Activated T-helper 1 cell treated with anti-CD3 and anti-CD28 coated beads, Interleukin-2, amount 50 U/mL, for 16 hours (primary cell): Measurements from ENCODE around the gene ANKRD40.
A peak's percentile ranks its signal among the peaks of the same experiment; 100 is the strongest.
"Not testable (repeated sequence)": the region's sequence is repeated elsewhere in the genome, so short reads cannot be mapped to it uniquely, and the experiment has no call there.

Experiments
- DNase-seq, 2 donors: peaks; one replicate each; pipeline ENCODE4 v3.0.0-alpha.2; 2020; ENCODE audit warnings: low read depth in 1 of 2, low spot score in 1 of 2

Gene ANKRD40

GRCh38 chr17:50707289-50708049 lies at the start of gene ANKRD40:
Gene ANKRD40 (minus strand): TSS chr17:50707914. CDS start chr17:50707654, 260 bp downstream.
- DNase-seq, result peak; percentile 84 to 85

GRCh38 chr17:50754521-50754920 lies 46.8 kb upstream of the ANKRD40 start:
- DNase-seq, result no peak

GRCh38 chr17:50749245-50749644 lies 41.5 kb upstream of the ANKRD40 start:
- no peak for DNase-seq

GRCh38 chr17:50745631-50746030 lies 37.9 kb upstream of the ANKRD40 start:
- no peak for DNase-seq

- DNase-seq, result no peak
Observed at GRCh38 chr17:50739098-50739497, 31.4 kb upstream of the ANKRD40 start.

GRCh38 chr17:50737118-50737698 lies 29.5 kb upstream of the ANKRD40 start:
- DNase-seq, result no peak

GRCh38 chr17:50735287-50735686 lies 27.6 kb upstream of the ANKRD40 start:
- DNase-seq, result no peak

GRCh38 chr17:50731575-50732460 lies 24.1 kb upstream of the ANKRD40 start:
- DNase-seq, result no peak

- no peak for DNase-seq
Observed at GRCh38 chr17:50728881-50729765, 21.4 kb upstream of the ANKRD40 start.

- no peak for DNase-seq
Observed at GRCh38 chr17:50728112-50728429, 20.4 kb upstream of the ANKRD40 start.

GRCh38 chr17:50725769-50726655 lies 18.3 kb upstream of the ANKRD40 start:
- no peak for DNase-seq

- DNase-seq, result not testable (repeated sequence)
Observed at GRCh38 chr17:50724622-50725021, 16.9 kb upstream of the ANKRD40 start.

- no peak for DNase-seq
Observed at GRCh38 chr17:50722746-50723145, 15.0 kb upstream of the ANKRD40 start.

GRCh38 chr17:50721194-50722010 lies 13.7 kb upstream of the ANKRD40 start:
- DNase-seq, result no peak

GRCh38 chr17:50719924-50720794 lies 12.4 kb upstream of the ANKRD40 start:
- DNase-seq, result no peak

- peak; percentile 87 to 91 for DNase-seq
Observed at GRCh38 chr17:50719144-50719923, 11.6 kb upstream of the ANKRD40 start, which contains the start of gene LUC7L3. Gene LUC7L3 (plus strand): TSS chr17:50719603. CDS start chr17:50719733, 130 bp downstream.

- DNase-seq, result no peak
Observed at GRCh38 chr17:50715471-50715870, 7.8 kb upstream of the ANKRD40 start.
